ENCODE data around the gene DLG2.

Gene DLG2

DNA sequence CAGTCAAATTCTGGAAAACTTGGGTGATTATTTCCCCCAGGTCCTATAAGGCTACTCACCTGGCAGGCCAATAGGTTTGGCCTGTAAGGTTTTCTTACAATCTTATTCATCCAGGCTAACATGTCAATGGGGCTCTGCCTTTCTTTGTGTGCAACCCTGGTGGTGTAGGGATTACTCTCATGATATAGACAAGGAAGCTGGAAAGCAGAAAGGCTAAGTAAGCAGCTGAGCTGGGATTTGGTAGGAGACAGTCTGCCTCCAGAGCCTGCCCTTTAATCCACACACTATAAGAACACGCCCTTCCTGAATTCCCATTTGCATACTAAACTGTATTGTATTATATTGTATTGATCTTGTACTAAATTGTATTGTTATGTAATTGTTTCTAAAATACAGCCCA lies 1967.7 kb downstream of the DLG2 start:
- no peaks in the 10 kb centered on the region for H3K36me3 ChIP-seq (replicated peaks; ENCODE audit: low read depth, low read length)
- TF ChIP-seq, protein P1, sequence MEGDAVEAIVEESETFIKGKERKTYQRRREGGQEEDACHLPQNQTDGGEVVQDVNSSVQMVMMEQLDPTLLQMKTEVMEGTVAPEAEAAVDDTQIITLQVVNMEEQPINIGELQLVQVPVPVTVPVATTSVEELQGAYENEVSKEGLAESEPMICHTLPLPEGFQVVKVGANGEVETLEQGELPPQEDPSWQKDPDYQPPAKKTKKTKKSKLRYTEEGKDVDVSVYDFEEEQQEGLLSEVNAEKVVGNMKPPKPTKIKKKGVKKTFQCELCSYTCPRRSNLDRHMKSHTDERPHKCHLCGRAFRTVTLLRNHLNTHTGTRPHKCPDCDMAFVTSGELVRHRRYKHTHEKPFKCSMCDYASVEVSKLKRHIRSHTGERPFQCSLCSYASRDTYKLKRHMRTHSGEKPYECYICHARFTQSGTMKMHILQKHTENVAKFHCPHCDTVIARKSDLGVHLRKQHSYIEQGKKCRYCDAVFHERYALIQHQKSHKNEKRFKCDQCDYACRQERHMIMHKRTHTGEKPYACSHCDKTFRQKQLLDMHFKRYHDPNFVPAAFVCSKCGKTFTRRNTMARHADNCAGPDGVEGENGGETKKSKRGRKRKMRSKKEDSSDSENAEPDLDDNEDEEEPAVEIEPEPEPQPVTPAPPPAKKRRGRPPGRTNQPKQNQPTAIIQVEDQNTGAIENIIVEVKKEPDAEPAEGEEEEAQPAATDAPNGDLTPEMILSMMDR (IDR thresholded peaks at IDR 0.05; ENCODE audit: low read depth, low read length): no peak
- TF ChIP-seq EZH2phosphoT487 (IDR thresholded peaks at IDR 0.05; ENCODE audit: low read depth): no peak
- H4K20me1 ChIP-seq (ENCODE audit: insufficient read depth, low read length): no peaks in the 10 kb centered on the region
- H2AFZ ChIP-seq (ENCODE audit: low read depth, low read length): no peak overlapping the region
- H3K27ac ChIP-seq (ENCODE audit: low read length): no peak overlapping the region
- H3K9me3 ChIP-seq (ENCODE audit: insufficient read depth, low read length): no peaks in the 10 kb centered on the region
- H3K79me2 ChIP-seq (ENCODE audit: low read length): no peaks in the 10 kb centered on the region
- H3K4me3 ChIP-seq (ENCODE audit: low read length): no peak overlapping the region
- 0 out of 2 replicates have a peak, but pooled peaks cover 4% of the 10 kb centered on the region for H3K4me1 ChIP-seq (ENCODE audit: low read length)
- no peak overlapping the region for H3K9ac ChIP-seq (ENCODE audit: low read length)
- H3K4me2 ChIP-seq (ENCODE audit: low read length): no peak overlapping the region
- peaks cover 4% of the 10 kb centered on the region for H3K27me3 ChIP-seq (ENCODE audit: low read depth, low read length)

DNA sequence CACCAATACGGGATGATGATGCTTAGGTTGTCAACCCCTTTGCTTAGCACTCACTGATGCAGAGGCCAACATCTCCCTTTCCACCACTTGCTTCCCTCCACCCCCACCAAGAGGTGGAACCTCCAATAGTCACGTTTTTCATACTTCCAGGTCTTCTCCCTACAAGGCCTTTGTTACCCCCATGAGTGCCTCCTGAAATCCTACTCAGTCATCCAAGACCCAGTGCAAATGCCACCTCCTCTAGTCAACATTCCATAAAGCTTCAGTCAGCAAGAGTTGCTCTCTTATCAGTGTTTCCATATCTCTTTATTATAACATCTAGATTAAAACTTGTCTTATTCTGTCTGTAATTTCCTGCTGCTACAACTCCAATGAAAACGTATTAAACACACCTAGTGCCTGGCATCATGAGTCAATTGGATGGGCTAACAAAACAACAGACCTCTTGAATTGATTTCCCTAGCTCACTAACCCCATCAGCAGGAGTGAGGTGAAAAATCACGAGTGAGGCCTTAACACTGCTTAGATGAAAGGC lies 1970.3 kb downstream of the DLG2 start:
- H4K20me1 ChIP-seq (ENCODE audit: insufficient read depth, low read length): no peaks in the 10 kb centered on the region
- no peaks in the 10 kb centered on the region for H3K36me3 ChIP-seq (replicated peaks; ENCODE audit: low read depth, low read length)
- H3K79me2 ChIP-seq (ENCODE audit: low read length): no peaks in the 10 kb centered on the region
- H2AFZ ChIP-seq (ENCODE audit: low read depth, low read length): no peak overlapping the region
- no peak overlapping the region for H3K4me3 ChIP-seq (ENCODE audit: low read length)
- H3K9ac ChIP-seq (ENCODE audit: low read length): no peak overlapping the region
- no peaks in the 10 kb centered on the region for H3K9me3 ChIP-seq (ENCODE audit: insufficient read depth, low read length)
- no peaks in the 10 kb centered on the region for H3K27me3 ChIP-seq (ENCODE audit: low read depth, low read length)
- no peak overlapping the region for H3K27ac ChIP-seq (ENCODE audit: low read length)
- H3K4me2 ChIP-seq (ENCODE audit: low read length): no peak overlapping the region
- TF ChIP-seq EZH2phosphoT487 (IDR thresholded peaks at IDR 0.05; ENCODE audit: low read depth): no peak
- TF ChIP-seq, protein P1 (IDR thresholded peaks at IDR 0.05; ENCODE audit: low read depth, low read length): no peak
- H3K4me1 ChIP-seq (ENCODE audit: low read length): 0 out of 2 replicates have a peak, but pooled peaks cover 3% of the 10 kb centered on the region

DNA sequence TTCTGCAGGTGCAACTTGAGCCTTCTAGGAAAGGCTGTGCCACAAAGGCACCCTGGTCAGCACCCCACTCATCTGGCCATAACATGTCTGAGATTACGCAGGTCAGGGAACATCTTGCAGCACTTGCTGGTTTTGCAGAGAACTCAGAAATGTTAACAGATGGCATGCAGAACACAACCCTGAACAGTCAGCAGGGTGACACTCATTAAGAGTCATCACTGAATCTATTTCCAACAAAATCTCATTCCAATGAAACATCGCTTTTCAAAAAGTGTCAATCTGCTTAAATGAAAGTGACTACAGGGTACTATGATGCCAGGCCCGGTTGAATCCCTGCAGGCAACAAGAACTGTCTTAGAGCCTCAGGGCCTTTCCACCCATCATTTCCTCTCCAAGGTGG lies 1971.2 kb downstream of the DLG2 start:
- no peaks in the 10 kb centered on the region for H3K4me1 ChIP-seq (ENCODE audit: low read length)
- no peak overlapping the region for H3K4me3 ChIP-seq (ENCODE audit: low read length)
- no peak overlapping the region for H3K4me2 ChIP-seq (ENCODE audit: low read length)
- H3K79me2 ChIP-seq (ENCODE audit: low read length): no peaks in the 10 kb centered on the region
- H3K27me3 ChIP-seq (ENCODE audit: low read depth, low read length): 0 out of 2 replicates have a peak, but pooled peaks cover 3% of the 10 kb centered on the region
- no peaks in the 10 kb centered on the region for H3K9me3 ChIP-seq (ENCODE audit: insufficient read depth, low read length)
- H3K9ac ChIP-seq (ENCODE audit: low read length): no peak overlapping the region
- TF ChIP-seq, protein P1 (IDR thresholded peaks at IDR 0.05; ENCODE audit: low read depth, low read length): no peak
- no peak for TF ChIP-seq EZH2phosphoT487 (IDR thresholded peaks at IDR 0.05; ENCODE audit: low read depth)
- H2AFZ ChIP-seq (ENCODE audit: low read depth, low read length): no peak overlapping the region
- no peaks in the 10 kb centered on the region for H4K20me1 ChIP-seq (ENCODE audit: insufficient read depth, low read length)
- no peaks in the 10 kb centered on the region for H3K36me3 ChIP-seq (replicated peaks; ENCODE audit: low read depth, low read length)
- H3K27ac ChIP-seq (ENCODE audit: low read length): no peak overlapping the region

DNA sequence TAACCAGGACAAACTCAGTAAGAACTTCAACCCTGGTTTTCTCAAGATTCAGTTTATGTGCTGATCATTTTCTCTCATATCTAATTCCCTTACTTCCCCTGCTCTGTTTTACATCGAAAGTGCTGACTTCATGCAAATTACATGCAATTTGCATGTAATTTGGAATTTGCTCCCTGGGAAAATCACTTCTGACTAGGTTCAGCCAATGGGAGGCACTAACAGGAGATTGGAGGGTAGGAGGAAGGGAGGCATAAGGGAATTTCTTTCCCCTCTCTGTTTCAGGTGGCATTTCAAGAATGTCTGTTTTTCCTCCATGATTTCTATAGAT lies 1977.7 kb downstream of the DLG2 start:
- no peaks in the 10 kb centered on the region for H3K4me1 ChIP-seq (ENCODE audit: low read length)
- no peak overlapping the region for H3K4me3 ChIP-seq (ENCODE audit: low read length)
- no peaks in the 10 kb centered on the region for H4K20me1 ChIP-seq (ENCODE audit: insufficient read depth, low read length)
- peaks cover 45% of the 10 kb centered on the region for H3K27me3 ChIP-seq (ENCODE audit: low read depth, low read length)
- H3K36me3 ChIP-seq (replicated peaks; ENCODE audit: low read depth, low read length): no peaks in the 10 kb centered on the region
- H3K9ac ChIP-seq (ENCODE audit: low read length): no peak overlapping the region
- TF ChIP-seq EZH2phosphoT487 (IDR thresholded peaks at IDR 0.05; ENCODE audit: low read depth): no peak
- TF ChIP-seq, protein P1 (IDR thresholded peaks at IDR 0.05; ENCODE audit: low read depth, low read length): no peak
- H3K4me2 ChIP-seq (ENCODE audit: low read length): no peak overlapping the region
- no peaks in the 10 kb centered on the region for H3K9me3 ChIP-seq (ENCODE audit: insufficient read depth, low read length)
- no peak overlapping the region for H2AFZ ChIP-seq (ENCODE audit: low read depth, low read length)
- H3K27ac ChIP-seq (ENCODE audit: low read length): no peak overlapping the region
- H3K79me2 ChIP-seq (ENCODE audit: low read length): no peaks in the 10 kb centered on the region
